Measurements from ENCODE around the gene DYNLT2. TPM values are rescaled to one million over a fixed set of nuclear protein-coding genes. Genes with fewer than 3 reads are reported as not detected.

DYNLT2 gene
- total RNA-seq, 1 donor from 2014 or later, result 1.7 TPM

DNA sequence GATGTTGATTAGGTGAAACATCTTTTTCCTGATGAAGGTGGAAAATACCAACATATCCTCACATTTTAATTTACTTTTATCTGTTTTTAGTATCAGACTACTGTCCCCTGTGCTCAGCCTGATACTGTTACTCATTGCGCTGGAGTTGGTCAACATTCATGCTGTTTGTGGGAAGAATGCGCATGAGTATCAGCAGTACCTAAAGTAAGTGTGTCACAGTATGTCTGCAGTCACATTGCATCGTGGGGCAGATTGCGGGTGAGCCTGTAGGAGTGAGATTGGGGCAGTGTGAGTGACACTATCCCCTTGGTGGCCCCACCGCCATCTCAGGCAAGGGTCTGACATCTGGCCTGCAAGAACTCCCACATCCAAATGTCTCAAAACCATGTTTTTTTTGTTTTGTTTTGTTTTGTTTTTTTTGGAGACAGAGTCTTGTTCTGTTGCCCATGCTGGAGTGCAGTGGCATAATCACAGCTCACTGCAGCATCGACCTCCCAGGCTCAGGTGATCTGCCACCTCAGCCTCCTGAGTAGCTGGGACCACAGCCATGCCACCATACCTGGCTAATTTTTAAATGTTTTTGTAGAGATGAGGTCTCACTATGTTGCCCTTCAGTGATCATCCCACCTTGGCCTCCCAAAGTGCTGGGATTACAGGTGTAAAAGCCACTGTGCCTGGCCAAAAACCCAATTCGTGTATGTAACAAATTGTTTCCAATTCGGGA, 27.9 kb upstream of the DYNLT2 start:
- Mint-ChIP-seq H3K9me3 (ENCODE audit: unreplicated experiment) (peaks cover 2% of the 10 kb centered on the region), H3K27me3 (ENCODE audit: unreplicated experiment) (no peaks in the 10 kb centered on the region), H3K4me1 (ENCODE audit: low read depth, unreplicated experiment) (no peaks in the 10 kb centered on the region), H3K36me3 (ENCODE audit: unreplicated experiment) (peaks cover 18% of the 10 kb centered on the region), H3K4me3 (ENCODE audit: unreplicated experiment) (no peak overlapping the region), H3K27ac (ENCODE audit: unreplicated experiment) (no peak overlapping the region)
- TF ChIP-seq, protein P1, sequence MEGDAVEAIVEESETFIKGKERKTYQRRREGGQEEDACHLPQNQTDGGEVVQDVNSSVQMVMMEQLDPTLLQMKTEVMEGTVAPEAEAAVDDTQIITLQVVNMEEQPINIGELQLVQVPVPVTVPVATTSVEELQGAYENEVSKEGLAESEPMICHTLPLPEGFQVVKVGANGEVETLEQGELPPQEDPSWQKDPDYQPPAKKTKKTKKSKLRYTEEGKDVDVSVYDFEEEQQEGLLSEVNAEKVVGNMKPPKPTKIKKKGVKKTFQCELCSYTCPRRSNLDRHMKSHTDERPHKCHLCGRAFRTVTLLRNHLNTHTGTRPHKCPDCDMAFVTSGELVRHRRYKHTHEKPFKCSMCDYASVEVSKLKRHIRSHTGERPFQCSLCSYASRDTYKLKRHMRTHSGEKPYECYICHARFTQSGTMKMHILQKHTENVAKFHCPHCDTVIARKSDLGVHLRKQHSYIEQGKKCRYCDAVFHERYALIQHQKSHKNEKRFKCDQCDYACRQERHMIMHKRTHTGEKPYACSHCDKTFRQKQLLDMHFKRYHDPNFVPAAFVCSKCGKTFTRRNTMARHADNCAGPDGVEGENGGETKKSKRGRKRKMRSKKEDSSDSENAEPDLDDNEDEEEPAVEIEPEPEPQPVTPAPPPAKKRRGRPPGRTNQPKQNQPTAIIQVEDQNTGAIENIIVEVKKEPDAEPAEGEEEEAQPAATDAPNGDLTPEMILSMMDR (IDR thresholded peaks at IDR 0.05; ENCODE audit: partially characterized antibody, unreplicated experiment), result no peak
- no peak for DNase-seq

DNA sequence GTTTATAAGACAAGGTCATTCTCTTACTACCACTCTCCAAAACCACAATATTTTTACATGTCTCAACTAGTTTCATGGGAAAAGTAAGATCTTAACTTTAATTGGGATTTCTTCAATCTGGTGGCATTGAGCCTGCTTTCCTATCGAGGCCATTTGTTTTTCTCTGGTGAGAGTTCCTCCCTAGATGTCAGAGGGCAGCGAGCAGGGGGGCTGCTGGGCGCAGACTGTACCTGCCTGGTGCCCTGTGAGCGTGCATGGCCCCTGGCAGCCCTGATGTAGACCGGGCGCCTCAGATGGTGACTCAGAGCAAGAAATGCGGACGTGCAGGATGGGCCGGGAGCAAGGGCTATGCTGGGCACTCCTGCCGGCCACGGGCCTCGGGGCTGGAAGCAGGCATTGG, 27.3 kb upstream of the DYNLT2 start:
- Mint-ChIP-seq H3K4me3 (ENCODE audit: unreplicated experiment) (no peak overlapping the region), H3K4me1 (ENCODE audit: low read depth, unreplicated experiment) (no peaks in the 10 kb centered on the region), H3K36me3 (ENCODE audit: unreplicated experiment) (peaks cover 12% of the 10 kb centered on the region), H3K27me3 (ENCODE audit: unreplicated experiment) (no peaks in the 10 kb centered on the region), H3K27ac (ENCODE audit: unreplicated experiment) (no peak overlapping the region), H3K9me3 (ENCODE audit: unreplicated experiment) (peaks cover 2% of the 10 kb centered on the region)
- DNase-seq, result no peak
- TF ChIP-seq, protein P1 (IDR thresholded peaks at IDR 0.05; ENCODE audit: partially characterized antibody, unreplicated experiment), result no peak

DNA sequence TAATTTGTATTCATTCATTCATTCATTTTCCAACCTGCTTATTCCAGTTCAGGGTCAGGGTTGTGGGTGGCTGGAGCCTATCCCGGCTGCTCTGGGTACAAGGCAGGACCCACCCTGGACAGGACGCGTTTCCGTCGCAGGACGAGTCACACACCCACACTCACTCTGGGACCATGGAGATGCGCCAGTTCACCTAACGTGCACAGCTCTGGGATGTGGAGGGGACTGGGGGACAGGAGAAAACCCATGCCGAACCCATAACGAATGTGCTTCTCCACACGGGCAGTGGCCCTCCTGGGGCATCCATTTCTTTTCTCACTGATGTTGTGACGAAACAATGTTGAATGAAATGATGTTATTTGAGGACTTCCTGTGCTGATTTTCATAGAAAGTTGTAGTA, 26.5 kb upstream of the DYNLT2 start:
- H3K9me3 Mint-ChIP-seq (ENCODE audit: unreplicated experiment), result peaks cover 2% of the 10 kb centered on the region
- DNase-seq, result no peak
- H3K4me3 Mint-ChIP-seq (ENCODE audit: unreplicated experiment), result no peak overlapping the region
- peaks cover 9% of the 10 kb centered on the region for H3K36me3 Mint-ChIP-seq (ENCODE audit: unreplicated experiment)
- H3K4me1 Mint-ChIP-seq (ENCODE audit: low read depth, unreplicated experiment), result no peaks in the 10 kb centered on the region
- TF ChIP-seq, protein P1 (IDR thresholded peaks at IDR 0.05; ENCODE audit: partially characterized antibody, unreplicated experiment), result no peak
- no peak overlapping the region for H3K27ac Mint-ChIP-seq (ENCODE audit: unreplicated experiment)
- no peaks in the 10 kb centered on the region for H3K27me3 Mint-ChIP-seq (ENCODE audit: unreplicated experiment)

DNA sequence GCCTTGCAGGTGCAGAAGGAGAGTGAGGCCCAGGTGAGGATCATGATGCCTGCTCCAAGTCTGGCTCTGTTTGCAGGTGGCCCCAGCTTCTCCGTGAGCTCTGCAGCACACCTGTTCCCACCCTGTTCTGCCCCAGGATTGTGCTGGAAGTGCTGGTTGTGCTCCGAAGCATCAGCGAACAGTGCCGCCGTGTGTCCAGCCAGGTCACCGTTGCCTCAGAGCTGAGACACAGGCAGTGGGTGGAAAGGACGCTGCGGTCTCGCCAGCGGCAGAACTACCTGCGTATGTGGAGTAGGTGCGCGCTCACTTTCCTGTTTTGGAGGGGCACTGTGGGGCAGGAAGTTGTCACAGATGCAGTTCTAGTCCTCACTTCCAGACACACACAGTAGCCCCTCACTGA, 25.0 kb upstream of the DYNLT2 start:
- DNase-seq, result no peak
- Mint-ChIP-seq H3K27me3 (ENCODE audit: unreplicated experiment) (no peaks in the 10 kb centered on the region), H3K36me3 (ENCODE audit: unreplicated experiment) (peaks cover 4% of the 10 kb centered on the region), H3K9me3 (ENCODE audit: unreplicated experiment) (no peaks in the 10 kb centered on the region), H3K4me3 (ENCODE audit: unreplicated experiment) (no peak overlapping the region), H3K27ac (ENCODE audit: unreplicated experiment) (no peak overlapping the region), H3K4me1 (ENCODE audit: low read depth, unreplicated experiment) (peaks cover 2% of the 10 kb centered on the region)
- TF ChIP-seq, protein P1 (IDR thresholded peaks at IDR 0.05; ENCODE audit: partially characterized antibody, unreplicated experiment), result no peak

DNA sequence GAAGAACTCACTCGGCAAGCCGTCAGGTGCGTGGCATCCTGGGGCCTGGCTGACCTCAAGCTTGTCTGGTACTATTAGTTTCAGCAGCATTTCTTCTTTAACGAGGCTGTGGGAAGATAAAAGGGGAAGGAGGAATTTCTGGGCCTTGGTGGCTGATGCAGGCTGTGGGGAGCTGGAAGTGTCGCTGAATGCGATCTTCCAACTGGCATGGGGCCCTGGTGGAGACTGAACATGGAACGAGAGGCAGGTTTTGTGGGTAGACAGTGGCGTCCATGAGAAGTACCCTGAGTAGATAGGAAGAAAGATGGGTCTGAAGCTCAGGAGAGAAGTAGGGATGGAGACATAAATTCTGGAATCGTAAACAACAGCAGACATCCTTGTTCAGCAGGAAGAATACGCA, 23.9 kb upstream of the DYNLT2 start:
- Mint-ChIP-seq H3K27me3 (ENCODE audit: unreplicated experiment) (no peaks in the 10 kb centered on the region), H3K4me3 (ENCODE audit: unreplicated experiment) (no peak overlapping the region), H3K27ac (ENCODE audit: unreplicated experiment) (no peak overlapping the region), H3K4me1 (ENCODE audit: low read depth, unreplicated experiment) (peaks cover 2% of the 10 kb centered on the region), H3K36me3 (ENCODE audit: unreplicated experiment) (peaks cover 2% of the 10 kb centered on the region), H3K9me3 (ENCODE audit: unreplicated experiment) (no peaks in the 10 kb centered on the region)
- TF ChIP-seq, protein P1 (IDR thresholded peaks at IDR 0.05; ENCODE audit: partially characterized antibody, unreplicated experiment), result no peak
- no peak for DNase-seq

Measured in glutamatergic neuron (in vitro differentiated cells).